ENCODE data around the gene SSH2. TPM values are rescaled to one million over a fixed set of nuclear protein-coding genes. Genes with fewer than 3 reads are reported as not detected.
"Not testable (repeated sequence)": the region's sequence is repeated elsewhere in the genome, so short reads cannot be mapped to it uniquely, and the experiment has no call there.

The SSH2 gene, protein sequence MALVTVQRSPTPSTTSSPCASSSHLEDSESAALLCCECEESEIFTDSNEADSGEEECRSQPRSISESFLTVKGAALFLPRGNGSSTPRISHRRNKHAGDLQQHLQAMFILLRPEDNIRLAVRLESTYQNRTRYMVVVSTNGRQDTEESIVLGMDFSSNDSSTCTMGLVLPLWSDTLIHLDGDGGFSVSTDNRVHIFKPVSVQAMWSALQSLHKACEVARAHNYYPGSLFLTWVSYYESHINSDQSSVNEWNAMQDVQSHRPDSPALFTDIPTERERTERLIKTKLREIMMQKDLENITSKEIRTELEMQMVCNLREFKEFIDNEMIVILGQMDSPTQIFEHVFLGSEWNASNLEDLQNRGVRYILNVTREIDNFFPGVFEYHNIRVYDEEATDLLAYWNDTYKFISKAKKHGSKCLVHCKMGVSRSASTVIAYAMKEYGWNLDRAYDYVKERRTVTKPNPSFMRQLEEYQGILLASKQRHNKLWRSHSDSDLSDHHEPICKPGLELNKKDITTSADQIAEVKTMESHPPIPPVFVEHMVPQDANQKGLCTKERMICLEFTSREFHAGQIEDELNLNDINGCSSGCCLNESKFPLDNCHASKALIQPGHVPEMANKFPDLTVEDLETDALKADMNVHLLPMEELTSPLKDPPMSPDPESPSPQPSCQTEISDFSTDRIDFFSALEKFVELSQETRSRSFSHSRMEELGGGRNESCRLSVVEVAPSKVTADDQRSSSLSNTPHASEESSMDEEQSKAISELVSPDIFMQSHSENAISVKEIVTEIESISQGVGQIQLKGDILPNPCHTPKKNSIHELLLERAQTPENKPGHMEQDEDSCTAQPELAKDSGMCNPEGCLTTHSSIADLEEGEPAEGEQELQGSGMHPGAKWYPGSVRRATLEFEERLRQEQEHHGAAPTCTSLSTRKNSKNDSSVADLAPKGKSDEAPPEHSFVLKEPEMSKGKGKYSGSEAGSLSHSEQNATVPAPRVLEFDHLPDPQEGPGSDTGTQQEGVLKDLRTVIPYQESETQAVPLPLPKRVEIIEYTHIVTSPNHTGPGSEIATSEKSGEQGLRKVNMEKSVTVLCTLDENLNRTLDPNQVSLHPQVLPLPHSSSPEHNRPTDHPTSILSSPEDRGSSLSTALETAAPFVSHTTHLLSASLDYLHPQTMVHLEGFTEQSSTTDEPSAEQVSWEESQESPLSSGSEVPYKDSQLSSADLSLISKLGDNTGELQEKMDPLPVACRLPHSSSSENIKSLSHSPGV (N-terminal part only)
- 10.7 and 11.6 TPM in 2 replicates for total RNA-seq

DNA sequence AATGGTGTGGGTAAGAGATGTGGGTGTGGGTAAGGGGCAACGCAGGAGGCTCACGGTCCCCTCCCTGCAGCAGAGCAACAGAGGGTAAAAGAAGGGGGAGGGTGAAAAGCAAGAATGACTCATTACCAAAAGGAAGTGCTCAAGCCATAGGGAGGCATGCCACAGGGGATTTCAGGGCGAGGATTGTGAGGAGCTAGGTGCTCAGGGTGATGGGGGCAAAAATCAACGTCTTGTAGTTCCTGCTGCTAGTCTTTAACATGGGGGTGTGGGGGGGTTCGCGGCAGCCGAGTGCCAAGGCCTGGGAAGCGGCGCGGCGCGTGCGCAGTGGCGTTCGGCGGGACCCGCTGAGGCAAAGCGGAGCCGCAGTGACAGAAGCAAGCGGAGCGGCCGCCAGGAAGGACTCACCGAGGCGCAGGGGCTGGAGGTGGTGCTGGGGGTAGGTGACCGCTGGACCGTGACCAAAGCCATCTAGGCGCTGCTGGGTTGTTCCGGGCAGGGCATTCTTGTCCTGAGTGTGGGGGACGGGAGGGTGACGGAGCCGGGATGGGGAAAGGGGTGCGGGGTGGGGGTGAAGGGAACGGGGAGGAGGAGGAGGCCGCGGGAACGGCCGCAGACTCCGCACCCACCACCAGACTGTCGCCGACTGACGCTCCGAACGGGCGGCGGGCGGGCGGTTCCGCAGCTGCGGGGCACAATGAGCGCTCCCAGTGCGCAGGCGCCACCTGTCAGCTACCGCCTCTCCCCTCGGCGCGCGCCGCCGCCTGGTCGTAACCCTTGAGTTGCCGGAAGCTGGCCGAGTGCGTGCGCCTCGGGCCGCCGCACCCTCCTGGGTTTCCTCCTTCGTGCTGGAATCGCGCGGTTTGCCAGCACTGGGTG, at the start of gene SSH2:
TSS of gene SSH2 (minus strand) at position 696 of the 876 bp plus-strand sequence. CDS start at position 468, 228 bp downstream.
- peak; percentile 88 to 90 for DNase-seq (ENCODE audit: low read depth in 2 of 2)

DNA sequence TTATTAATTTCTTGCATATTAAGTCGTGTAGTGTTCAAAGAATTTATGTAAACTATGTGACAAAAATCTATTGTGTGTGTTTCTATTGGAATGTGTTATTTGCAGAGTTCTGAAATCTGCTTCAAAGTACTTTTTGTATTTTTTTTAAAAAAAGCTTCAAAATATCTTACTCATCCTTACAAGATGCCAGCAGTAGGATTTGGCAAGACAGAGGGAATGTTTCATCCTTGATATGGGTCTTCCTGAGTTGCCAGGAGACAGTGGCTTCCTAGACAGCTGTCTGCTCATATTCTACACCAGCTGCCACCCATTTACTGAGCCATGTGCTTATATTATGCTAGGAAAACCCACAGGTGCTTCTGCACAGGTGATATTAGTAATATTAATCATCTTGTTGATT, 47.8 kb upstream of the SSH2 start:
- DNase-seq (ENCODE audit: low read depth in 2 of 2), result no peak

DNA sequence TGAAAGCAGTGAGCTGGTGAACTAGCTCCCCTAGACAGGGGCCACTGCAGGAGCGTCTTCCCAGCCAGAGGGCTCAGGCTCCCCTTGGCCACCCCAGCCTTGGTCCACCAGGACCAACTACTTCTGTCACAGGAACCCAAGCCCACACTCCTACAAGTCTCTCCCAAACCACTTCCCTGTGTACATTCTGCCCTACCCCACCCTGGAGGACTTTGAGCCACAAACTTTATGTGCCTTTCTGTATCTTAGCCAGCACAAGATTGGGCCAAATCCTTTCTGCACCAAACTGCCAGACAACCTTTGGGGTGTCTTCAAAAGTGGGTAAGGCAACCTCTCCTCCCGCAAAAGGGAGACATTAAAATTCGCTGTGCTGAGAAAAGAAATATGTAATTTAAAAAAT, 43.0 kb upstream of the SSH2 start:
- DNase-seq (ENCODE audit: low read depth in 2 of 2), result no peak

DNA sequence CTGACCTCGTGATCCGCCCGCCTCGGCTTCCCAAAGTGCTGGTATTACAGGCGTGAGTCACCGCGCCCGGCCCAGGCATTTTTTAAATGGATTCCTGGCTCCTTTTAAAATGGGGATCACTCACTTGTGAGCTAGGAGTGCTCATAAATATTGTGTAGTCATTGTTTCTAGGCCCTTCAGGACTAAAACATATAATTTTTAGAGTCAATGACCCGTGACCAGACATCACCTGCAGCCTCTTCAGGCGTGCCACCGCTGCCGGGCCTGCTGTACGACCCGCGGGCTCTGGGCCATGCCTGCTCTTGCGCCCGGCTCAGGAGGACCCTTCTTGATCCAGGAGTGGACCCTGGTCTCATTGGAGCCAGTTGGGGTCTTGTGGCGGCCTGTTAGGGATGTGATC, 42.2 kb upstream of the SSH2 start:
- DNase-seq (ENCODE audit: low read depth in 2 of 2), result no peak

DNA sequence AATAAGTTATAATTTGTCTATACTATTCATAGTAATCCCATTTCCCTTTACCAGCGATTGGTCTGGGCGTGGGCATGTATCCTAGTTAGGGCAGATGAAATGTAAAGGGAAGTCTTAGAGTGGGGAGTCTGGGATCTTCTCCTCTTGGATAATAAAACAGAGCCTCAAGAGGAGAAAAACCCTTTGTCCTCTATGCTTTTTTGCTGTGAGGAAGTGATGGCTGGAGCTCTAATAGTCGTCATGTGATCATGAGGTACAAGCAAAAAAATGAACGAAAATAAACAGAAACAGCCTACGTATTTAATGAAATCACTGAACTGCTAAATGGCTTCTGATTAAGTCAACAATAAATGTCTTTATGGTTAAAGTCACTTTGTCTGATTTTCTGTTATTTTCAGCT, 38.2 kb upstream of the SSH2 start:
- no peak for DNase-seq (ENCODE audit: low read depth in 2 of 2)

DNA sequence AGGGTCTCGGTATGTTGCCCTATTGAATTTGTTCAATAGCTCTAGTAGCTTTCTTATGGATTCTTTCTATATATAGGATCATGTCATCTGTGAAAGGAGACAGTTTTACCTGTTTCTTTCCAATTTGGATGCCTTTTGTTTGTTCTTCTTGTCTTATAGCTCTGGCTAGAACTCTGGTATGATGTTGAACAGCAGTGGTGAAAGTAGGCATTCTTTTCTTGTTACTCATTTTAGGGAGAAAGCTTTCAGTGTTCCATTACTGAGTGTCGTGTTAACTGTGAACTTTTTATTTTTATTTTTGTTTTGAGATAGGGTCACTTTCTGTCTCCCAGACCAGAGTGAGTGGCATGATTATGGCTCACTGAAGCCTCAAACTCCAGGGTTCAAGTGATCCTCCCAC, 32.6 kb upstream of the SSH2 start:
- DNase-seq (ENCODE audit: low read depth in 2 of 2), result no peak

DNA sequence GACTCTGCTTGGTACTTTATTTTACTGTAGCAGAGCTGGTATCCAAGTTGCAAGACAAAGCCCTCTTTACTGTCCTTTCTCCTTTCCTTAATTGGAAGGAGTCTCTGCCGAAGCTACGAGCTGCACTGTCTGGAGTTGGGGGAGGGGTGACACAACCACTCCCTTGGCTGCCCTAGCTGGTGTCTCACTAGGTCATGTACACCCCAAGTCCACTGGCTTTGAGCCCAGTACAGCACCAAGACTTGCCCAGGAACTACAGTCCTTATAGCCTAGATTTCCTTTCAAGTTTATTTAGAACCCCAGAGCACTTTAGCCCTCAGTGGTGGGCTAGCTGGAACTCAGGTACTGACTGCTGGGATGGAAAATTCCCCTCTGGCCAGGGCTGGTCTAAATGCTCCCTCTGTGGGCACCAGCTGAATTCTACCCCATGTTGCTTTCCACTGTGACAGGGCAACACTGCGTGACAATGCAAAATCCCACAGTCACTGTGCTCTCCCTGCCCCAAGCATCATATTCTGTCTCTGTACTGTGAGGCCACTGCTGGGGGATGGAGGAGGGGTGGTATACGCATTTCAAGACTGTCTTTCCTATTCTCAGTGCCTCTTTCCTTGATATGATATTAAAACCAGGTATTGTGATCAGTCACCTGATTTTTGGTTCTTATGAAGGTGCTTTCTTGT, 29.8 kb upstream of the SSH2 start:
- DNase-seq (ENCODE audit: low read depth in 2 of 2), result no peak

DNA sequence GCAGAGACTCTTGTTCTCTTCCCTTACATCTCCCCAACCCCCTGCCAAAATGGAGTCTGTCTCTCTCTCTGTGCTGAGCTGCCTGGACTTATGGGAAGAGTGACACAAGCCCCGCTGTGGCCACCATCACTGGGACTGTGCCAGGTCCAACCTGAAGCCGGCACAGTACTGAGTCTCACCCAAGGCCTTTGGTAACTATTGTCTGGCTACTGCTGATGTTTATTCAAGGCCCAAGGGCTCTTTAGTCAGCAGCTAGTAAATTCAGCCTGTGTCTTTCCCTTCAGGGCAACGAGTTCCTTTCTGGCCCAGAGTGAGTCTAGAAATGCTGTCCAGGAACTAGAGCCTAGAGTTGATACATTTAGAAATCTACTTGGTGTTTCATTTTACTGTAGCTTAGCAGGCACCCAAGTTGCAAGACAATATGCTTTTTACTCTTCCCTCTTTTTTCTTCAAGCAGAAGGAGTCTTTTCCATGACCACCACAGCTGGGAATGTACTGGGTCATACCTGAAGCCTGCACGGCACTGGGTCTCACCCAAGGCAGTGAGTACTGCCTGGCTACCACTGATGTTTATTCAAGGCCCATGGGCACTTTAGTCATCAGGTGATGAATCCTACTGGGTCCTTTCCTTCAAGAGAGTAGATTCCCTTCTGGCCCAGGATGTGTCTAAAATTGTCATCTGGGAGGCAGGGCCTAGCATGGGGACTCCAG, 29.1 kb upstream of the SSH2 start:
- DNase-seq (ENCODE audit: low read depth in 2 of 2), result no peak

DNA sequence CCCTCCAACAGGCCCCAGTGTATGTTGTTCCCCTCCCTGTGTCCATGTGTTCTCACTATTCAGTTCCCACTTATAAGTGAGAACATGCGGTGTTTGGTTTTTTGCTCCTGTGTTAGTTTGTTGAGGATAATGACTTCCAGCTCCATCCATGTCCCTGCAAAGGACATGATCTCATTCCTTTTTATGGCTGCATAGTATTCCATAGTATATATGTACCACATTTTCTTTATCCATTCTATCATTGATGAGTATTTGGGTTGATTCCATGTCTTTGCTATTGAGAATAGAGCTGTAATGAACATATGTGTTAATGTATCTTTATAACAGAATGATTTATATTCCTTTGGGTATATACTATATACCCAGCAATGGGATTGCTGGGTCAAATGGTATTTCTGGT, 27.5 kb upstream of the SSH2 start:
- not testable (repeated sequence) for DNase-seq (ENCODE audit: low read depth in 2 of 2)

DNA sequence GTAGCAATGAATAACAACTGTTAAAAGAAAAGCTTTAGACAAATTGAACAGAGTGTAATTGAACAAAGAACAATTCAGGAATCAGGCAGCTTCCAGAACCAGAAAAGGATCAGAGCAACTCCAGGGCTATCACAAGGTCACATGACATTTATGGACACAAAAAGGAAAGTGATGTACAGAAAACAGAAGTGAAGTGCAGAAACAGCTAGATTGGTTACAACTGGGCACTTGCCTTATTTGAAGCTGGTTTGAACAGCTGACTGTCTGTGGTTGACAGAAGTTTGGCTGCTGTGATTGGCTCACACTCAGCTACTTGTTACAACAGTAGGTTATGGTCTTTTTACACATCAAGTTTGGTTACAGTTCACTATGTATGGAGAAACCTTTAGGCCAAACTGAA, 26.2 kb upstream of the SSH2 start:
- DNase-seq (ENCODE audit: low read depth in 2 of 2), result no peak

DNA sequence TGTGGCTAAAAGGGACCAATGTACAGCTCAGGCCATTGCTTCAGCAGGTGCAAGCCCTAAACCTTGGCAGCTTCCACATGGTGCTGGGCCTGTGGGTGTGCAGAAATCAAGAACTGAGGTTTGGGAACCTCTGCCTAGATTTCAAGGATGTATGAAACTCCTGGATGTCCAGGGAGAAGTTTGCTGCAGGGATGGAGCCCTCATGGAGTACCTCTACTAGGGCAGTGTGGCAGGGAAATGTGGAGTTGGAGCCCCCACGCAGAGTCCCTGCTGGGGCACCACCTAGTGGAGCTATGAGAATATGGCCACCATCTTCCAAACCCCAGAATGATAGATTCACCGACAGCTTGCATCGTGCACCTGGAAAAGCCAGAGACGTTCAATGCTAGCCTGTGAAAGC, 24.4 kb upstream of the SSH2 start:
- no peak for DNase-seq (ENCODE audit: low read depth in 2 of 2)

DNA sequence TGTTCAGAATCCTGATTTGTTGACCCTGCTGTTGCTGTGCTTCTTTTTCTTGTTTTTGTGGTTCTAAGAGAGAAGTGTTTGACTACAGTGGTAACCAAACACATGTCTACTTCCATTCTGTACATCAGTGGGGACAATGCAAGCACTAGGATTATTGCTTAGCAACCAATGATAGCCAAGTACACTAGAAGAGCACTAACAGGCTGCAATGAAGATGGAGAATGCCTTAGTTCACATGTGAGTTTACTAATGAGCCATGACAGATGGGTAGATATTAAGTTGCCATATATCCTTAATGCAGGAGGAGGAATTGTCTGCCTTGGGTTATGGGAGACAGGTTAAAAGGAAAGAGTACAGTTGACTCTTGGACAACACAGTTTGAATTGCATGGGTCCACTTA, 19.7 kb upstream of the SSH2 start:
- no peak for DNase-seq (ENCODE audit: low read depth in 2 of 2)

DNA sequence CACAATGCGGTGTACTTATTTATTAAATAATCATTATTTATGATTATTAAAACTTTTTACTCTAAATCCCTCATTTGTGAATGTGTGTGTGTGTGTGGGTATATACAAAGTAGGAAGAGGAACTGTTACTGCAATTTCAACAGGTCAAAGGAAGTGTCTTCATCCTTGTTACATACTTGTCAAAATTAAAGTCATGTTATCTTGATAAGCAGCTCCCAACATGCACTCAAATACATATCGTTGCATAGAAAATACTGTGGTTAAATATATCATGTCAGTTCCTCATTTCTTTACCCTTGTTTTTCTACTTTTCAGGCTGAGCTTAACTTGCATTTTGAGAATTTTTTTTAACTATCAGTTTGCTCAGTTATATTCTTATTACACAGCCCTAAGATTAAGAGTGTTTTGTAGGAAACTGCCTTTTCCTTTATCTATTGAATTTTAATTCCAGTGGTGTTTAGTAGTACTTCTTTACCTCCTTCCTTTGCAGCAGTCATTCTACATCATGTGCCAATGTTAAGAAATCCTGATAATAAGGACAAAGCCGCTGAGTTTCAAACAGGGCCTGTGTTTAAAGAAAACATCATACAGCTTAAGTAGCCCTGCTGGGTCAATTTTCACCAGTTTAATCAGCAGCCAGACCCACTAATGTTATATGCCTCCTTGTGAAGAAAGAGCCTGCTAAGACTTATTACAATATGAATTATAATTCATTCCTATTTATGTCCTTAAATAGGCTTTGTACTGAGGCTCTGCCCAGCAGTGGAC, 18.6 kb upstream of the SSH2 start:
- DNase-seq (ENCODE audit: low read depth in 2 of 2), result no peak

DNA sequence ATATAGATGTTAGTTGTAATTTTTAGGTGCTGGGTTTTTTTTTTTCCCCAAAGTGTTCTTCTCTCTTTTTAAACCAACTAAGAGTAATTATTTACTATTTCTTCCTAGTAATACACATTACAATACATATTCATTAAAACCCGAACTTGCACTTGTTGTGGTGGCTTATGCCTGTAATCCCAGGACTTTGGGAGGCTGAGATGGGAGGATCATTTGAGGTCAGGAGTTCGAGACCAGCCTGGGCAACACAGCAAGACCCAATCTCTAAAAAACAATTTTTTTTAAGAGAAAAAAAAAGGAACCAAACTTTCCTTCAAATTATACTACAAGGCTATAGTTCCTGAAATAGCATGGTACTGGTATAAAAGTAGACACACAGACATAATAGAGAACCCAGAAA, 15.3 kb upstream of the SSH2 start:
- no peak for DNase-seq (ENCODE audit: low read depth in 2 of 2)

DNA sequence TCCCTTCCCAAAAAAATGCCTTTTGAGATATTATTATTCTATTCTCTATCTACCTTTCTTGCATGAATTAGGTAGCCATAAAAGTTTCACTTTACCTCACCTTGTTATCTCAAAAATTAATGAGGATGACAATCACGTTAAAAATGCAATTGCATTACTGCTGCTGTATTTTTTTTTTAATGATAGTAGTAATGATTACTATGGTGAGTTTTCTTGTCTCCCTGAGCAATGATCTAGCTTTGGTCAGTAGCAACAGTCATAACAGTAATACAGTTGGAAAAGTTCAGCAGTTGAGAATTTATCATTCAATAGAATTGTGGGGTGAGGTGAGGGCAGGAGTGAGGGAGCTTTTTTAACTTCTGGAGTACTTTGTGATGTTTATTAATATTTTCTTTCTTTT, 11.3 kb upstream of the SSH2 start, which contains the start of gene EFCAB5:
TSS of gene EFCAB5 (plus strand) at position 301 of the 400 bp plus-strand sequence. CDS start 163 bp downstream, outside the sequence.
- DNase-seq (ENCODE audit: low read depth in 2 of 2), result no peak

DNA sequence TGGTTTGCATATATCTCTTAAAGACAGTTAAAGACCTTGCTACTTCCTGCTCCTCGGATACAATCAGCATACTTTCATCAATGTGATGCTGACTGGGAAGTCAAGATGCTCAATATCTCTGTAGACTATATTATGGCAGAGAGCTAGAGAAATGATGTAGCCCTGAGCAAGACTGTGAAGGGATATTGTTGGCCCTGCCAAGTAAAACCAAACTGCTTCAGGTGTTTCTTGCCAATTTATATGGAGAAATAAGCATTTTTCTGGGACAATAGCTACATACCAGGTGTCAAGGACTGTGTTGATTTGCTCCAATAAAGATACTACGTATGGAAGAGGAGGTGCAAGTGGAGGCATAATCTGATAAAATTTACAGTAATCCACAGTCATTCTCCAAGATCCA, 6.7 kb upstream of the SSH2 start:
- no peak for DNase-seq (ENCODE audit: low read depth in 2 of 2)

DNA sequence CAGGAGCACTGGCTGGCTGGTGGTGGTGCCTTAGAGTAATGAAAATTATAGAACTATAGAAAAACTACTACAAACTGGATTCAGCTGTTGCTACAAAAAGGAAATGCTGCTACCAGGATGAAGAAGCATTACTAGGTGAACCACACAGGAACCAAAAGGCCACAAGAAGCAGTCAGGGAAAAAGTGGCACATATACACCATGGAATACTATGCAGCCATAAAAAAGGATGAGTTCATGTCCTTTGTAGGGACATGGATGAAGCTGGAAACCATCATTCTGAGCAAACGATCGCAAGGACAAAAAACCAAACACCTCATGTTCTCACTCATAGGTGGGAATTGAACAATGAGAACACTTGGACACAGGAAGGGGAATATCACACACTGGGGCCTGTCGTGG, 5.9 kb upstream of the SSH2 start:
- DNase-seq (ENCODE audit: low read depth in 2 of 2), result not testable (repeated sequence)

DNA sequence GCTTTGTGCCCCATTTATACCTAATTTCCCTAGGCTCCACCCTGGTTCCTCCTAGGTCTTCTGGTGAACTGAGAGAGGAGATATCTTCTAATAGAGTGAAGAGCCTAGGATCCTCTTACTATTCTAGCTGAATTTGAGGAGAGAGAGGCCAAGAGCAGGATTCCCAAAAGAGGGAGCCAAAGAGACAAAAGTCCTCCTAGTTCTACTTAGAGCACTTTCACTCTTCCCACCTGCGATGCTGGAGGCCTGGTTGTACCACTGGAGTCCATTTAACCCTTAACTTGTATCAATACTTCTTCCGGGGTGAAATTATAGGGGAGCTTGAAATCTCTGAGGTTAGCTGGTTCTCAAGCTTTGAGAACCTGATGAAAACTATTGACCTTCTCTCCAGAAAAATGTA, 3.4 kb upstream of the SSH2 start:
- peak; percentile 17 to 55 for DNase-seq (ENCODE audit: low read depth in 2 of 2)
